ENCODE results near the gene CHD9. TPM values are rescaled to one million over a fixed set of nuclear protein-coding genes. Genes with fewer than 3 reads are reported as not detected.

Gene CHD9, protein sequence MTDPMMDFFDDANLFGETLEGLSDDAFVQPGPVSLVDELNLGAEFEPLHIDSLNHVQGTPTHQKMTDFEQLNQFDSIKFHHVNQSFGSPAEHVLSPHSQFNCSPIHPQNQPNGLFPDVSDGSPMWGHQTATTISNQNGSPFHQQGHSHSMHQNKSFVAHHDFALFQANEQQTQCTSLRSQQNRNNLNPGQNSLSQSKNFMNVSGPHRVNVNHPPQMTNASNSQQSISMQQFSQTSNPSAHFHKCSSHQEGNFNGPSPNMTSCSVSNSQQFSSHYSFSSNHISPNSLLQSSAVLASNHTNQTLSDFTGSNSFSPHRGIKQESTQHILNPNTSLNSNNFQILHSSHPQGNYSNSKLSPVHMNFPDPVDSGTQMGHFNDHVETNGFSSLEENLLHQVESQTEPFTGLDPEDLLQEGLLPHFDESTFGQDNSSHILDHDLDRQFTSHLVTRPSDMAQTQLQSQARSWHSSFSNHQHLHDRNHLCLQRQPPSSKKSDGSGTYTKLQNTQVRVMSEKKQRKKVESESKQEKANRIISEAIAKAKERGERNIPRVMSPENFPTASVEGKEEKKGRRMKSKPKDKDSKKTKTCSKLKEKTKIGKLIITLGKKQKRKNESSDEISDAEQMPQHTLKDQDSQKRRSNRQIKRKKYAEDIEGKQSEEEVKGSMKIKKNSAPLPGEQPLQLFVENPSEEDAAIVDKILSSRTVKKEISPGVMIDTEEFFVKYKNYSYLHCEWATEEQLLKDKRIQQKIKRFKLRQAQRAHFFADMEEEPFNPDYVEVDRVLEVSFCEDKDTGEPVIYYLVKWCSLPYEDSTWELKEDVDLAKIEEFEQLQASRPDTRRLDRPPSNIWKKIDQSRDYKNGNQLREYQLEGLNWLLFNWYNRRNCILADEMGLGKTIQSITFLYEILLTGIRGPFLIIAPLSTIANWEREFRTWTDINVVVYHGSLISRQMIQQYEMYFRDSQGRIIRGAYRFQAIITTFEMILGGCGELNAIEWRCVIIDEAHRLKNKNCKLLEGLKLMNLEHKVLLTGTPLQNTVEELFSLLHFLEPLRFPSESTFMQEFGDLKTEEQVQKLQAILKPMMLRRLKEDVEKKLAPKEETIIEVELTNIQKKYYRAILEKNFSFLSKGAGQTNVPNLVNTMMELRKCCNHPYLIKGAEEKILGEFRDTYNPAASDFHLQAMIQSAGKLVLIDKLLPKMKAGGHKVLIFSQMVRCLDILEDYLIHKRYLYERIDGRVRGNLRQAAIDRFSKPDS (N-terminal part only)
- 16.0 TPM for polyA plus RNA-seq (2012; ENCODE audit: insufficient read depth, insufficient read length, low read depth)

DNA sequence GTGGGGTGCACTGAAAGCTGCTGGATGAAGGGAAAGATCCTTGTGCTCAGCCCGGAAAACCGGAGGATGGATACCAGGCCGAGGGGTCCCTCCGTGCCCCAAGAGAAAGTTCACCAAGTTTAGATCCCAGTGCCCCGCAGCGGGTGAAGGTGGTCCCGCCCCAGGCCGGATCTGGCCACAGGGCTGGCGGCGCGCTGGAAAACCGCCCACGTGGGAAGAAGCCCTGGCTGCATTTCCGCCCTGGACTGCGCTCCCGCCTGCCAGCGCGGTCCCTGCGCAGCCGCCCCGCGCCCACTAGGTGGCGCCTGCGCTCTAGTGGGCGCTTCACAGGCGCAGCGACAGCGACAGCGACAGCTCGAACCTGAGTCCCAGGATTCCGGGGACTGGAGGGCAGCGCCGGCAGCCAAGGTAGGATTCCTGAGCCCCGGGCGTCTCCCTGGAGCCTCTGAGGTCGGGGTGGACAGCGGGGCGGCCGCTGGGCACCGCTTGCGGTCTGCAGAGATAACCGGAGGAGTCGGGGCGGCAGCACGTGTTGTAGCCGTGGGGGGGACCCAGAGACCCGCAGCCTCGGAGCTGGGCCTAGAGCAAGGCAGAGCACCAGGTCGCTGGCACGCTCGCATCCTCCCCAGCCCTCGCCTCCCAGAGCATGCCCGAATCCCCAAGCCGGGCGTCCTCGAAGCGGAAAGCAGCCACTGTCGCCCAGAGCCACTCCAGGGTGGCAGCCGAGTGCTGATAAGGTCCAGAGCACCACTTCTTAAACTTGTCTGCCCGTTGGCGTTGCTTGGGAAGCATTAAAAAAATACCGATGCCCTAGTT is at the start of gene CHD9:
Gene CHD9 (plus strand): TSS at position 322 of the 816 bp plus-strand sequence. CDS start 101,099 bp downstream, outside the sequence.
- peak within 1 kb of the TSS; percentile 81 for H3K4me3 ChIP-seq (ENCODE audit: low read depth, low read length)

DNA sequence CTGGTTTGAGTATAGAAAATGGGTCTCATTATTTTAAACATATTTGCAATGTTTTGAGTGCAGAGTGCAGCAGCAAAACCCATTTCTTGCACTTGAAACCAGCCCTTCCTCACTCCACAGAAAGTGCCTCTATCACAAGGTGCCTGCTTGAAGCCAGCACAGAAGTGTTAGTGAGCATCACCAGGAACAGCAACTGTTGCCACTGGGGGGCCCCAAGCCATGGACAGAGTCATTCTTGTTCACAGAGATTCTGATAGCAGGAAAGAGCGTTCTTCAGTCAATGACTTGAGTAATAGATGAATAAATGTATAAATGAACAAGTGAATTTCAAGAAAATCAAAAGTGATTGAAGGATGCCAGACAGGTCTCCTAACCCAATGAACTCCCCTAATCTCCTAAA is 47.7 kb upstream of the CHD9 start:
- TF ChIP-seq, protein P1, sequence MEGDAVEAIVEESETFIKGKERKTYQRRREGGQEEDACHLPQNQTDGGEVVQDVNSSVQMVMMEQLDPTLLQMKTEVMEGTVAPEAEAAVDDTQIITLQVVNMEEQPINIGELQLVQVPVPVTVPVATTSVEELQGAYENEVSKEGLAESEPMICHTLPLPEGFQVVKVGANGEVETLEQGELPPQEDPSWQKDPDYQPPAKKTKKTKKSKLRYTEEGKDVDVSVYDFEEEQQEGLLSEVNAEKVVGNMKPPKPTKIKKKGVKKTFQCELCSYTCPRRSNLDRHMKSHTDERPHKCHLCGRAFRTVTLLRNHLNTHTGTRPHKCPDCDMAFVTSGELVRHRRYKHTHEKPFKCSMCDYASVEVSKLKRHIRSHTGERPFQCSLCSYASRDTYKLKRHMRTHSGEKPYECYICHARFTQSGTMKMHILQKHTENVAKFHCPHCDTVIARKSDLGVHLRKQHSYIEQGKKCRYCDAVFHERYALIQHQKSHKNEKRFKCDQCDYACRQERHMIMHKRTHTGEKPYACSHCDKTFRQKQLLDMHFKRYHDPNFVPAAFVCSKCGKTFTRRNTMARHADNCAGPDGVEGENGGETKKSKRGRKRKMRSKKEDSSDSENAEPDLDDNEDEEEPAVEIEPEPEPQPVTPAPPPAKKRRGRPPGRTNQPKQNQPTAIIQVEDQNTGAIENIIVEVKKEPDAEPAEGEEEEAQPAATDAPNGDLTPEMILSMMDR (IDR thresholded peaks at IDR 0.05; ENCODE audit: low read depth, low read length) = no peak
- Histone ChIP-seq H3K4me3 (ENCODE audit: low read depth, low read length) (no peak overlapping the region), H3K27me3 (no peaks in the 10 kb centered on the region), H3K36me3 (no peaks in the 10 kb centered on the region), H3K4me1 (no peaks in the 10 kb centered on the region), H3K9me3 (no peaks in the 10 kb centered on the region)
- DNase-seq = no peak

More for the DNA sequence above, at the start of gene CHD9:
- TF ChIP-seq, protein P1 (IDR thresholded peaks at IDR 0.05; ENCODE audit: low read depth, low read length) = peak; percentile 95
- peak; percentile 88 for DNase-seq
- H3K4me1 ChIP-seq = no peaks in the 10 kb centered on the region; the same call in 1 of the 2 replicates
- H3K36me3 ChIP-seq = no peaks in the 10 kb centered on the region
- H3K9me3 ChIP-seq = no peaks in the 10 kb centered on the region
- no peaks in the 10 kb centered on the region for H3K27me3 ChIP-seq

DNA sequence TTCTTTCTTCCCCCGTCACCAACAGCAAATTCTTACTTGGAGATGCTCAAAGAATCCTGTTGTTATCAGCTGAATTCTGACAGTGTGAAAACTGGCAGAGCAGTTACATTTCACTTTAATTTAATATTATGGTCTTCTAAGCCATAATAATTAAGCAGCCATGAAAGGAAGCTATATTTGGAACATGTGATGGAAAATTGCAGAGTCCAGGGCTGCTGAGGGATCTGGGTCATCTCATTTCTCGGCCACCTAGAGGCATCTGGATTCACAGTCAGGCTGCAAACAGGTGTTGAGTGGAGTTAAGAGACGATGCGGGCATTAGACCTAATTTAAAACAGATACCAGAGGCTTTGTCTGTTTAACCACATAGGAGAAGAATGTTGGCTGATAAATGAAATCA is 40.5 kb upstream of the CHD9 start:
- TF ChIP-seq, protein P1 (IDR thresholded peaks at IDR 0.05; ENCODE audit: low read depth, low read length) = no peak
- Histone ChIP-seq H3K27me3 (0 out of 2 replicates have a peak, but pooled peaks cover 3% of the 10 kb centered on the region), H3K9me3 (no peaks in the 10 kb centered on the region), H3K36me3 (no peaks in the 10 kb centered on the region), H3K4me3 (ENCODE audit: low read depth, low read length) (no peak overlapping the region), H3K4me1 (no peaks in the 10 kb centered on the region)
- no peak for DNase-seq

DNA sequence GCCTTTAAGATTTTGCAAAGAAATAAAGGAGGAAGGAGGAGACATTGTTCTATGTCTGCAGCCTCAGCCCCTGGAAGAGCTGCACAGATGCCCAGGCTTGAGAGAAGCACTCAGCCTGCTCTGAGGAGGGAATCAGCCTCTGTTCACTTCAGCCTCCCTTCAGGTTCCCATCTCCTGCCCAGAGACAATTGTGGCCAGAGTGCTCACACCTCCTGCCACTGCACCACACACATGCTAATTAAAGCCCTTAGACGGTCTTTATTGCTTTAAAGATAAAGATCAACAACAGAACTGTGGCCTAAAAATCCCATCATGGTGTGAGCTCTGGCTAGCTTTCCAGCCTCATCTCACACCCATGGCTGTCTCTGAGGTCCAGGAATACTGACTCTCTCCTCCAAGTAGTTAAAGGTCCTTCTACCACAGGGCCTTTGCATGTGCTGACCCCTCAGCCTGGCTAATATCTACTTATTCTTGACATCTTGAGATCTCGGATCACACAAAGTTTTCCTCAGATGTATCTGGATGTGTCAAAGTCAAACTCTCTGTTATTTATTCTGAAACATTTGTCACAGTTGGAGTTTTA is 35.9 kb upstream of the CHD9 start:
- no peak for DNase-seq
- TF ChIP-seq, protein P1 (IDR thresholded peaks at IDR 0.05; ENCODE audit: low read depth, low read length) = no peak

DNA sequence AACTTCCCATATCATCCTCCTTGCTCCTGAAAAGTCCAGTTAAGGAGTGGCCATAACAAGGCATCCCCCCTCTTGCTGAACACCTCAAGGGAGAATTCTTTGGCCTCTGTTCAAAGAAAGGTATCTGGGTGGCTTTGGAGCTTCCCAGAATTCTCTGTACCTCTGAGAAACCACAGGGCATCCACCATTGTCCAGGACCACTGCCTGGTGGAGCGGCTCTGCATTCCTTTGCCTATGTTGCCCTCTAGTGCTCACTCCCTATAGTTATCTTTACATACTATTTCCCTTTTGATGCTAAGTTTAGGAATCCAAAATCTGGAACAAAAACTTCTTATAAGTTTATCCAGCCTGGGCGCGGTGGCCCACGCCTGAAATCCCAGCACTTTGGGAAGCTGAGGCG is 32.4 kb upstream of the CHD9 start:
- Histone ChIP-seq H3K27me3 (no peaks in the 10 kb centered on the region), H3K36me3 (no peaks in the 10 kb centered on the region), H3K4me1 (no peaks in the 10 kb centered on the region), H3K9me3 (no peaks in the 10 kb centered on the region), H3K4me3 (ENCODE audit: low read depth, low read length) (no peak overlapping the region)
- TF ChIP-seq, protein P1 (IDR thresholded peaks at IDR 0.05; ENCODE audit: low read depth, low read length) = peak; percentile 74
- DNase-seq = peak; percentile 59

More for the DNA sequence above, 35.9 kb upstream of the CHD9 start:
- Histone ChIP-seq H3K9me3 (no peaks in the 10 kb centered on the region), H3K36me3 (no peaks in the 10 kb centered on the region), H3K4me3 (ENCODE audit: low read depth, low read length) (no peak overlapping the region), H3K27me3 (0 out of 2 replicates have a peak, but pooled peaks cover 3% of the 10 kb centered on the region), H3K4me1 (no peaks in the 10 kb centered on the region)
